RWPE1 (cell line): ENCODE results near the gene COPS2.

ENCODE experiments used
- CTCF ChIA-PET: fragments of 350-600 bp; sonication (Branson Sonifier 250); formaldehyde crosslinking; extraction: SDS; loops from one replicate; lab custom pipeline; 2021; lab: Yijun Ruan, JAX
- POLR2A ChIA-PET: fragments of 400-600 bp; formaldehyde crosslinking; extraction: SDS; loops from one replicate; lab custom pipeline; 2020; ENCODE audit warnings: antibody characterized with exemption; ENCODE audit not compliant: low non-redundant PET; lab: Yijun Ruan, JAX
- DNase-seq: peaks from one replicate; pipeline ENCODE4 v3.0.0; 2012; ENCODE audit warnings: low spot score
- H3K27ac ChIP-seq: fragments of 450-650 bp; 2 replicates; pipeline ENCODE4 v1.5.1; 2017
- TF ChIP-seq, protein P1 (sequence below): fragments of 450-650 bp; conservative IDR thresholded peaks from 2 replicates; pipeline ENCODE4 v1.5.1; 2017; ENCODE audit warnings: low read depth, mild to moderate bottlenecking

Gene COPS2

DNA sequence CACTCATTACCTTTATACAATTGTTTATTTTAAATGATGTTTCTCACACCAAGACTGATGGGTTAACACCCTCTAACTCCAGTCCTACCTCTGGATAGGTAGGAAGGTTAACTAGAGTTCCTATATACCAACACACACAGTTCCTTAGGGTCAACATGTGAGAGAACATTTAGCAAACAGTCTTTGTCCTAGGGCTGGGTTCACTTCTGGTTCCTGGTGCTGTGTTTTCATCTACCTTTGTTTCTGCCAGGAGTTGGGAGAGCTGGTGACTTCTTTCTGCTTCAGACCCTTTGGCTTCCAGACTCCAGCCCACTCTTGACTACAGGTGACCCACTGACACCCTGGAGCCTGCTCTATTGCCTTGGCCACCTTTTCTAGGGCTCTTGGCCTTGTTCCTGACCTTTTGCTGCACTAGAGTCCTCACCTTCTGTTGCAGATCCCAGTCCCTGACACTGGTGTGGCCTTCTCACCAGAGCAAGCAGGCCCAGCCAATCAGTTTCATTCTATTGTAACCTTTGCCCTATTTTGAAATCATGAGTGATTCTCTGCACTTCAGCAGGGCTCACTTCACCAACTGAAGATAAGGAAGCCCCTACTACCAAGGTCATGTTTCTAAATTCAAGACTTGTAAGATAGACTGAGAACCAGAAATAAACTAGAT, 59.2 kb downstream of the COPS2 start:
- TF ChIP-seq, protein P1, sequence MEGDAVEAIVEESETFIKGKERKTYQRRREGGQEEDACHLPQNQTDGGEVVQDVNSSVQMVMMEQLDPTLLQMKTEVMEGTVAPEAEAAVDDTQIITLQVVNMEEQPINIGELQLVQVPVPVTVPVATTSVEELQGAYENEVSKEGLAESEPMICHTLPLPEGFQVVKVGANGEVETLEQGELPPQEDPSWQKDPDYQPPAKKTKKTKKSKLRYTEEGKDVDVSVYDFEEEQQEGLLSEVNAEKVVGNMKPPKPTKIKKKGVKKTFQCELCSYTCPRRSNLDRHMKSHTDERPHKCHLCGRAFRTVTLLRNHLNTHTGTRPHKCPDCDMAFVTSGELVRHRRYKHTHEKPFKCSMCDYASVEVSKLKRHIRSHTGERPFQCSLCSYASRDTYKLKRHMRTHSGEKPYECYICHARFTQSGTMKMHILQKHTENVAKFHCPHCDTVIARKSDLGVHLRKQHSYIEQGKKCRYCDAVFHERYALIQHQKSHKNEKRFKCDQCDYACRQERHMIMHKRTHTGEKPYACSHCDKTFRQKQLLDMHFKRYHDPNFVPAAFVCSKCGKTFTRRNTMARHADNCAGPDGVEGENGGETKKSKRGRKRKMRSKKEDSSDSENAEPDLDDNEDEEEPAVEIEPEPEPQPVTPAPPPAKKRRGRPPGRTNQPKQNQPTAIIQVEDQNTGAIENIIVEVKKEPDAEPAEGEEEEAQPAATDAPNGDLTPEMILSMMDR = no peak
- ChIA-PET POLR2A (no interaction called here), CTCF (interaction anchor here (0.6 kb wide), 1 partner anchor 69 kb away, joined by 6 read pairs; no protein-coding TSS in a partner anchor)
- no peak for DNase-seq
- no peak overlapping the region for H3K27ac ChIP-seq

DNA sequence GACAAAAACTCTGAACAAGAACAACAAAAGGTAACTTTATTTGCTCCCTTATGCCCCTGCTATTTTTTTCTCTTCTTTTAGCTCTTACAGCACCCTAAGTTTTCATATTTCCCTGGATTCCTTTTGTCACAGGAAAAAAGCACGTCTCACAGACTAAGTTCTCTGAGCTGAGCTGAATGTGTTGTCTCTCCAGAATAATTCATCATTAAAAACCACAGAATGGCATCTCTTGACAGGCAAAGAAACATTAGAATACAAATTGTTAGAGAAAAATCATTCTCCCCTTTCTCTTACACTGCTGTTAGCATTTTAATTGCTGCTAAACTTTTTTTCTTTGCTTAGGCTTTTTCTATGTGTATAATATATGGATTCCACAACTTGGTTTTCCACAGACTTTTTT, 60.5 kb downstream of the COPS2 start:
- CTCF ChIA-PET = interaction anchor here (0.6 kb wide), 1 partner anchor 52 kb away, joined by 3 read pairs; no protein-coding TSS in a partner anchor
- POLR2A ChIA-PET = no interaction called here
- TF ChIP-seq, protein P1 = no peak
- no peak for DNase-seq
- no peak overlapping the region for H3K27ac ChIP-seq

DNA sequence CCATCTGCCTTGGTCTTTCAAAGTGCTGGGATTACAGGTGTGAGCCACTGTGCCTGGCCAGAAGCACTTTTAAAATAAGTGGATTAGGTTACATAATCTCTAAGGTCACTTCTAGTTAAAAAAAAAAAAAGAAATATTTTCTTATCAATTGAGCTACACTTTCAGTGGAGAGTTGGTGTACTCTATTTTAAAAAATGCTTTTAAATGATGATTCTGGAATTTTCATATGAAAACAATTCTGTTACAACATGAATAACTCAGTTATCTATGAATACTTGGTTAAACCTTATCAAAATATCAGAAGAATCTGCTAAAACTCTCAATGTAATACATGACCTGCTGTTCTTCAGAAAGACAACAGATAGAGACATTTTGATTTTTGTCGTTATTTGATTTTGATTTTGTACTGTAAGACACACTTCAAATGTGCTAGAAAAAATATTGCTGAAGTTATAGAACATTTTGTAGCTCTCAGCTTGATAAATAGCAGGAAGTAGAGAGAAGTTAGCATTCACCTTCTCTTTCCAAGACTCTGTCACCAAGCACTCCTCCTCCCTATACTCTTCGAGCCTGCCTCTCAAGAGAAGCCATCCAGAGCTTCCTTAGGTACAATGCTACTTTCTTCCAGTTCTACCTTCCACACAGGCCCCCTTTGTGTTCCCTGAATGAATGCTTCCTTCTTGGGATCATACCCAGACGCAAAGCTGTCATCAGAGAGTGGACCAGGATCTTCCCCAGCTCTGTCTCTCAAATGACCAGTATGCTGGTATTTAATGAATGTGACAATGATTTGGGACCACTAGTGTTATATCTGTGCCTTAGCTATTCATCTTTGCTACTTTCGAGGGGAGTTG, 61.9 kb downstream of the COPS2 start:
- no peak for DNase-seq
- ChIA-PET CTCF (no interaction called here), POLR2A (no interaction called here)
- TF ChIP-seq, protein P1 = no peak
- H3K27ac ChIP-seq = no peak overlapping the region

DNA sequence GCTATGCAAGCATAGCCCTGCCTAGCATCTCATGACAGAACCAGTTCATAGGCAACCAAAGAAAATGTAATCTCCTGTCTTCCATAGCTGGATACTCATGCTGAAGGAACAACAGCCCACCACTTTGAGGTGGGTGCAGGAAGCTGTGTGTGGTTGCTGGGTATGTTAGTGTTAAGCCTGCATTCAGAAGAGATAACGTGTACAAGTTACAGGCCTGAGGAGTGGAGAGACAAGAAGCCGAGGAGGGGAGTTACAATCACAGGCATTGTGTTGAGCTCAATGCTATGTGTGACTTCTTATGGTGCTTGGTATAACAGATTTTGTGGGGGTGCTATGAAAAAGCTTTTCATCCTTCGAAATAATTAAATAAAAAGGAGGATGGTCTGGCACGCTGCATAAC, 66.4 kb downstream of the COPS2 start:
- H3K27ac ChIP-seq = no peak overlapping the region
- POLR2A ChIA-PET = no interaction called here
- CTCF ChIA-PET = interaction anchor here (1.1 kb wide), 1 partner anchor 86 kb away, joined by 5 read pairs; no protein-coding TSS in a partner anchor
- TF ChIP-seq, protein P1 = no peak
- no peak for DNase-seq

DNA sequence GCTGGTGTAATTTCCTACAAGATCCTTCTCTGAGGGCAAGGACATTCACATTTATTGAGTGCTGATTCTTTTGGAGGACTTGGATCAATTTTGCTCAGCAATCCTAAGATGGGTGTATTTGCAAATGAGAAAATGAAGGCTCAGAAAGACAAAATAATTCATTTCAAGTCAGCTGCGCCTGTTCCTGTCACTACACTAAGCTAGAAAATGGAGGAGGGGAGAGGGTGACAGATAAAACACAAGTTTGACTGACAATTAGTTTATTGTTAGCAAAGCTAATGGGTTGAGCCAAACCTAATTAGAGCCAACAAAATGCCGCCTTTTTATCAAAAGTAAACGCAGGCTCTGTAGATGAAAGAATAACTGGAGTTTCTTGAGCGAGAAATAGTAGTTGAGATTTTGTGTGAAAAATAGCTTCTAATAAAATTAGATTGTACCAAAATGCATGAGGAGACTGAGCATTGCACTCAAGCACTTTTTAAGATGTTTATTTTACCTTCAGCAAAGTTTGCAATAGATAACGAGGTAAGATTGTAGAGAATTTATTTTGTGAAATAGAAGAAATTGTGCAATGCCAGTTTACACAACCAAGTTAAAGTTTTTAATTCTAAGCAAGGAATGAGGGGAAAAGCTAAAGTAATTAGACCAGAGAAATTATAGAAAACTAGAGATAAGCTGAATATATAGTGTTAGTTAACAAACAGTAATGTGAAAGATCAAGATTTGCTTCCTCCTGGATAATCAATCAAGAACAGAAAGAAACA, 69.5 kb downstream of the COPS2 start:
- ChIA-PET CTCF (interaction anchor here (0.7 kb wide), 1 partner anchor 85 kb away, joined by 3 read pairs; no protein-coding TSS in a partner anchor), POLR2A (no interaction called here)
- H3K27ac ChIP-seq = no peak overlapping the region
- TF ChIP-seq, protein P1 = no peak
- DNase-seq = no peak

DNA sequence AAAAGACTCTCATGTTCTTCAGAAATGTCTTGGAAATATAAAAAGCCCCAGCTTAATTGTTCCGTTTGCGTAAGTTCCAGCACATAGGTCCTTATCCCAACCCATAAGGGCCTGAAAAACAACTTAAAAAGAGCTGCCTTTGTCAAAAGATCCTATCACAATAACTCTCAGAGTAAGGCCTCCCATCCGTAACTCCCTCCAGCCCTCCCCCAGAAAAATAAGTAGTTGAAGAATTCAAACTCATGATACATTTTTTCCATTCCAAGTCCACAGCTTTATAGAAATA, 71.2 kb downstream of the COPS2 start:
- TF ChIP-seq, protein P1 = no peak
- H3K27ac ChIP-seq = no peak overlapping the region
- no peak for DNase-seq
- ChIA-PET CTCF (interaction anchor here (0.7 kb wide), 1 partner anchor 73 kb away, joined by 3 read pairs; no protein-coding TSS in a partner anchor), POLR2A (no interaction called here)
